ENCODE data around the gene WLS.

GRCh38 chr1:68115308-68115707 lies 117.0 kb downstream of the WLS start:
- no peak for TF ChIP-seq CTCF (IDR thresholded peaks at IDR 0.05; ENCODE audit: insufficient read depth, low read depth, low read length)
- TF ChIP-seq EZH2 (IDR thresholded peaks at IDR 0.05; ENCODE audit: insufficient read depth, low read length): no peak
